HL-60 (cell line): Measurements from ENCODE around the gene CLNK.

ENCODE experiments used
- DNase-seq, 2 experiments: peaks; one replicate each; pipeline ENCODE4 v3.0.0-alpha.2; 2010 to 2020; ENCODE audit warnings: low read depth in 1 of 2, low spot score in 1 of 2
- H3K27ac ChIP-seq: fragments of 250-450 bp; sonication (Bioruptor Pico); replicated peaks from 2 replicates; pipeline ENCODE4 v1.5.1; 2020; ENCODE audit warnings: mild to moderate bottlenecking, moderate library complexity
- H3K27me3 ChIP-seq: fragments of 250-450 bp; sonication (Bioruptor Pico); 2 replicates; pipeline ENCODE4 v1.5.1; 2021; ENCODE audit warnings: mild to moderate bottlenecking, moderate library complexity; ENCODE audit not compliant: insufficient read depth, poor library complexity, severe bottlenecking
- H3K4me3 ChIP-seq: replicated peaks from 2 replicates; pipeline ENCODE4 v1.5.1; 2011; ENCODE audit warnings: mild to moderate bottlenecking, control low read depth, low read length; ENCODE audit not compliant: insufficient read depth
- GABPA ChIP-seq: IDR thresholded peaks from 2 replicates; pipeline ENCODE4 v1.6.1; 2012; ENCODE audit warnings: low read depth
- POLR2AphosphoS5 ChIP-seq: IDR thresholded peaks from 2 replicates; pipeline ENCODE4 v1.6.1; 2012; ENCODE audit warnings: low read depth
- SPI1 ChIP-seq: IDR thresholded peaks from 2 replicates; pipeline ENCODE4 v1.6.1; 2012; ENCODE audit warnings: low read depth, mild to moderate bottlenecking, borderline replicate concordance
- TF ChIP-seq, protein P1 (sequence below): IDR thresholded peaks from 2 replicates; pipeline ENCODE4 v1.6.1; 2012; ENCODE audit warnings: low read depth; ENCODE audit not compliant: insufficient replicate concordance
- TF ChIP-seq, protein P2 (sequence below): IDR thresholded peaks from one replicate; pipeline ENCODE4 v1.5.1; 2011; ENCODE audit warnings: low read length, control low read depth, inconsistent platforms; ENCODE audit not compliant: insufficient read depth

CLNK gene

GRCh38 chr4:10622728-10623127, 61.8 kb downstream of the CLNK start:
- H3K27ac ChIP-seq, result no peak overlapping the region
- no peaks in the 10 kb centered on the region for H3K27me3 ChIP-seq
- no peak overlapping the region for H3K4me3 ChIP-seq
- TF ChIP-seq SPI1 (0 out of 2 replicates have a peak, but pooled peaks have one; percentile 10), GABPA (no peak), POLR2AphosphoS5 (no peak)
- TF ChIP-seq, protein P1, sequence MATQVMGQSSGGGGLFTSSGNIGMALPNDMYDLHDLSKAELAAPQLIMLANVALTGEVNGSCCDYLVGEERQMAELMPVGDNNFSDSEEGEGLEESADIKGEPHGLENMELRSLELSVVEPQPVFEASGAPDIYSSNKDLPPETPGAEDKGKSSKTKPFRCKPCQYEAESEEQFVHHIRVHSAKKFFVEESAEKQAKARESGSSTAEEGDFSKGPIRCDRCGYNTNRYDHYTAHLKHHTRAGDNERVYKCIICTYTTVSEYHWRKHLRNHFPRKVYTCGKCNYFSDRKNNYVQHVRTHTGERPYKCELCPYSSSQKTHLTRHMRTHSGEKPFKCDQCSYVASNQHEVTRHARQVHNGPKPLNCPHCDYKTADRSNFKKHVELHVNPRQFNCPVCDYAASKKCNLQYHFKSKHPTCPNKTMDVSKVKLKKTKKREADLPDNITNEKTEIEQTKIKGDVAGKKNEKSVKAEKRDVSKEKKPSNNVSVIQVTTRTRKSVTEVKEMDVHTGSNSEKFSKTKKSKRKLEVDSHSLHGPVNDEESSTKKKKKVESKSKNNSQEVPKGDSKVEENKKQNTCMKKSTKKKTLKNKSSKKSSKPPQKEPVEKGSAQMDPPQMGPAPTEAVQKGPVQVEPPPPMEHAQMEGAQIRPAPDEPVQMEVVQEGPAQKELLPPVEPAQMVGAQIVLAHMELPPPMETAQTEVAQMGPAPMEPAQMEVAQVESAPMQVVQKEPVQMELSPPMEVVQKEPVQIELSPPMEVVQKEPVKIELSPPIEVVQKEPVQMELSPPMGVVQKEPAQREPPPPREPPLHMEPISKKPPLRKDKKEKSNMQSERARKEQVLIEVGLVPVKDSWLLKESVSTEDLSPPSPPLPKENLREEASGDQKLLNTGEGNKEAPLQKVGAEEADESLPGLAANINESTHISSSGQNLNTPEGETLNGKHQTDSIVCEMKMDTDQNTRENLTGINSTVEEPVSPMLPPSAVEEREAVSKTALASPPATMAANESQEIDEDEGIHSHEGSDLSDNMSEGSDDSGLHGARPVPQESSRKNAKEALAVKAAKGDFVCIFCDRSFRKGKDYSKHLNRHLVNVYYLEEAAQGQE, result no peak
- TF ChIP-seq, protein P2, sequence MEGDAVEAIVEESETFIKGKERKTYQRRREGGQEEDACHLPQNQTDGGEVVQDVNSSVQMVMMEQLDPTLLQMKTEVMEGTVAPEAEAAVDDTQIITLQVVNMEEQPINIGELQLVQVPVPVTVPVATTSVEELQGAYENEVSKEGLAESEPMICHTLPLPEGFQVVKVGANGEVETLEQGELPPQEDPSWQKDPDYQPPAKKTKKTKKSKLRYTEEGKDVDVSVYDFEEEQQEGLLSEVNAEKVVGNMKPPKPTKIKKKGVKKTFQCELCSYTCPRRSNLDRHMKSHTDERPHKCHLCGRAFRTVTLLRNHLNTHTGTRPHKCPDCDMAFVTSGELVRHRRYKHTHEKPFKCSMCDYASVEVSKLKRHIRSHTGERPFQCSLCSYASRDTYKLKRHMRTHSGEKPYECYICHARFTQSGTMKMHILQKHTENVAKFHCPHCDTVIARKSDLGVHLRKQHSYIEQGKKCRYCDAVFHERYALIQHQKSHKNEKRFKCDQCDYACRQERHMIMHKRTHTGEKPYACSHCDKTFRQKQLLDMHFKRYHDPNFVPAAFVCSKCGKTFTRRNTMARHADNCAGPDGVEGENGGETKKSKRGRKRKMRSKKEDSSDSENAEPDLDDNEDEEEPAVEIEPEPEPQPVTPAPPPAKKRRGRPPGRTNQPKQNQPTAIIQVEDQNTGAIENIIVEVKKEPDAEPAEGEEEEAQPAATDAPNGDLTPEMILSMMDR, result no peak
- DNase-seq, result no peak

- no peak overlapping the region for H3K4me3 ChIP-seq
- no peak for DNase-seq
- H3K27me3 ChIP-seq, result no peaks in the 10 kb centered on the region
- no peak overlapping the region for H3K27ac ChIP-seq
- TF ChIP-seq POLR2AphosphoS5 (no peak), GABPA (no peak), SPI1 (no peak)
- TF ChIP-seq, protein P1, result no peak
- TF ChIP-seq, protein P2, result no peak
These were observed 63.6 kb downstream of the CLNK start for GRCh38 chr4:10620935-10621488.

GRCh38 chr4:10619855-10620254, 64.7 kb downstream of the CLNK start:
- no peak for DNase-seq
- H3K27ac ChIP-seq, result no peak overlapping the region
- no peak overlapping the region for H3K4me3 ChIP-seq
- no peaks in the 10 kb centered on the region for H3K27me3 ChIP-seq
- TF ChIP-seq POLR2AphosphoS5 (no peak), GABPA (no peak), SPI1 (no peak)
- TF ChIP-seq, protein P1, result no peak
- TF ChIP-seq, protein P2, result no peak
